HepG2 (cell line): ENCODE data around the gene MARCHF9. TPM values are rescaled to one million over a fixed set of nuclear protein-coding genes. Genes with fewer than 3 reads are reported as not detected.

Source experiments
- ATF2 ChIP-seq: sonication (generic); formaldehyde crosslinking; IDR thresholded peaks from 2 replicates; pipeline ENCODE4 v1.4.0; 2020; ENCODE audit warnings: missing genetic modification reagents
- ATF5 ChIP-seq: sonication (generic); formaldehyde crosslinking; IDR thresholded peaks from 2 replicates; pipeline ENCODE4 v1.4.0; 2020; ENCODE audit warnings: mild to moderate bottlenecking, low read depth, missing genetic modification reagents
- HES4 ChIP-seq: sonication (generic); formaldehyde crosslinking; IDR thresholded peaks from 2 replicates; pipeline ENCODE4 v1.9.0; 2021; ENCODE audit warnings: mild to moderate bottlenecking, missing genetic modification reagents, borderline replicate concordance
- LRRFIP1 ChIP-seq: sonication (generic); formaldehyde crosslinking; conservative IDR thresholded peaks from 2 replicates; pipeline ENCODE4 v1.4.0; 2020; ENCODE audit warnings: missing genetic modification reagents
- NFRKB ChIP-seq: fragments of 450-650 bp; IDR thresholded peaks from 2 replicates; pipeline ENCODE4 v1.6.1; 2017
- PHF20 ChIP-seq: sonication (generic); formaldehyde crosslinking; IDR thresholded peaks from 2 replicates; pipeline ENCODE4 v1.5.0; 2020; ENCODE audit warnings: mild to moderate bottlenecking, missing genetic modification reagents
- SNAPC2 ChIP-seq: sonication (generic); formaldehyde crosslinking; IDR thresholded peaks from 2 replicates; pipeline ENCODE4 v1.8.1; 2022; ENCODE audit warnings: mild to moderate bottlenecking, missing genetic modification reagents
- ZBTB2 ChIP-seq: sonication (generic); formaldehyde crosslinking; IDR thresholded peaks from 2 replicates; pipeline ENCODE4 v1.8.0; 2022; ENCODE audit warnings: low read depth, missing genetic modification reagents
- ZBTB38 ChIP-seq: sonication (generic); formaldehyde crosslinking; IDR thresholded peaks from 2 replicates; pipeline ENCODE4 v1.5.1; 2020; ENCODE audit warnings: mild to moderate bottlenecking, missing genetic modification reagents
- ZFYVE20 ChIP-seq: sonication (generic); formaldehyde crosslinking; IDR thresholded peaks from 2 replicates; pipeline ENCODE4 v1.8.0; 2023; ENCODE audit warnings: low read depth, mild to moderate bottlenecking, moderate library complexity, missing genetic modification reagents, borderline replicate concordance
- ZNF143 ChIP-seq: sonication (generic); formaldehyde crosslinking; IDR thresholded peaks from 2 replicates; pipeline ENCODE4 v1.4.0; 2020; ENCODE audit warnings: missing genetic modification reagents
- ZNF670 ChIP-seq: sonication (generic); formaldehyde crosslinking; IDR thresholded peaks from 2 replicates; pipeline ENCODE4 v1.8.0; 2022; ENCODE audit warnings: mild to moderate bottlenecking, missing genetic modification reagents, borderline replicate concordance
- ZNF775 ChIP-seq: sonication (generic); formaldehyde crosslinking; IDR thresholded peaks from 2 replicates; pipeline ENCODE4 v1.4.0; 2020; ENCODE audit warnings: missing genetic modification reagents, mild to moderate bottlenecking, moderate library complexity, borderline replicate concordance
- ZNF790 ChIP-seq: sonication (generic); formaldehyde crosslinking; IDR thresholded peaks from 2 replicates; pipeline ENCODE4 v1.8.0; 2022; ENCODE audit warnings: missing genetic modification reagents, mild to moderate bottlenecking, borderline replicate concordance
- polyA plus RNA-seq, 8 experiments: library from polyadenylated mRNA; depleted of rRNA in 3 of 8; stranded (reverse) in 7 of 8; unstranded in 1 of 8; fragments of >200 nt; fragmentation: Illumina TruSeq in 4 of 8; extraction: Trizol in 4 of 8; gene quantifications; 2 replicates each; pipeline versions ENCODE4 v1.2.1 to v1.2.3, GENCODE V29; 2011 to 2016; ENCODE audit warnings: low read depth in 4 of 8, missing spikeins in 1 of 8, mixed read lengths in 1 of 8; ENCODE audit not compliant: insufficient read depth in 1 of 8
- total RNA-seq, 5 experiments: library from RNA; depleted of rRNA; stranded (reverse); fragments of >200 nt; fragmentation: Illumina TruSeq; extraction: Trizol; gene quantifications; 2 replicates each; pipeline ENCODE4 v1.2.3, GENCODE V29; 2016; ENCODE audit warnings: low read depth in 1 of 5

MARCHF9 gene
- total and polyA plus RNA-seq, 2 of the 13 experiments (the other 11 are each of a cell fraction or from before 2014, with no cell fraction given), result 5.7 to 9.6 TPM

GRCh38 chr12:57765698-57766463, 11.0 kb downstream of the MARCHF9 start (continued):
- TF ChIP-seq LRRFIP1 (CRISPR knock-in tag), result no peak
- TF ChIP-seq ZNF790 (CRISPR knock-in tag), result no peak
- TF ChIP-seq ATF2 (CRISPR knock-in tag), result no peak
- no peak for TF ChIP-seq NFRKB
- TF ChIP-seq ATF5 (CRISPR knock-in tag), result no peak
- TF ChIP-seq PHF20 (CRISPR knock-in tag), result 0 out of 2 replicates have a peak, but pooled peaks have one; percentile 8
- TF ChIP-seq ZNF775 (CRISPR knock-in tag), result no peak
- TF ChIP-seq ZNF670 (CRISPR knock-in tag), result no peak
- TF ChIP-seq ZBTB2 (CRISPR knock-in tag), result no peak
- TF ChIP-seq SNAPC2 (CRISPR knock-in tag), result no peak
- 0 out of 2 replicates have a peak, but pooled peaks have one; percentile 10 for TF ChIP-seq ZBTB38 (CRISPR knock-in tag)
- no peak for TF ChIP-seq HES4 (CRISPR knock-in tag)
- no peak for TF ChIP-seq ZNF143 (CRISPR knock-in tag)
- TF ChIP-seq ZFYVE20, result no peak
